Tibial nerve (tissue), 4 donors: ENCODE data around the gene GALNT11. TPM values are rescaled to one million over a fixed set of nuclear protein-coding genes. Genes with fewer than 3 reads are reported as not detected.
A peak's percentile ranks its signal among the peaks of the same experiment; 100 is the strongest.
"Not testable (repeated sequence)": the region's sequence is repeated elsewhere in the genome, so short reads cannot be mapped to it uniquely, and the experiment has no call there.

ENCODE experiments used
- DNase-seq, 2 donors: peaks; one replicate each; pipeline ENCODE4 v3.0.0-alpha.2; 2019; ENCODE audit warnings: low spot score in 2 of 2
- H3K27ac ChIP-seq, 4 donors: fragments of 200-600 bp; sonication (generic) in 3 of 4; one replicate each; pipeline ENCODE4 v1.5.1; 2017 to 2019; ENCODE audit warnings: mild to moderate bottlenecking in 1 of 4
- H3K27me3 ChIP-seq, 2 donors: fragments of 200-600 bp; sonication (generic) in 1 of 2; one replicate each; pipeline versions ENCODE4 v1.5.1 to v1.6.0; 2017 to 2019
- H3K36me3 ChIP-seq, 3 donors: fragments of 200-600 bp; sonication (generic); one replicate each; pipeline ENCODE4 v1.5.1; 2018 to 2019
- H3K4me1 ChIP-seq, 4 donors: fragments of 200-600 bp; sonication (generic) in 3 of 4; one replicate each; pipeline ENCODE4 v1.5.1; 2017 to 2019
- H3K4me3 ChIP-seq, 4 donors: fragments of 200-600 bp; sonication (generic) in 3 of 4; one replicate each; pipeline ENCODE4 v1.5.1; 2017 to 2019; ENCODE audit warnings: mild to moderate bottlenecking in 1 of 4, moderate library complexity in 1 of 4
- H3K9me3 ChIP-seq, 4 donors: fragments of 200-600 bp; sonication (generic) in 3 of 4; one replicate each; pipeline ENCODE4 v1.5.1; 2017 to 2019
- EP300 ChIP-seq, 2 donors: sonication (generic); formaldehyde crosslinking; IDR thresholded peaks; one replicate each; pipeline ENCODE4 v1.6.1; 2017; ENCODE audit warnings: antibody characterized with exemption in 2 of 2, mild to moderate bottlenecking in 1 of 2
- POLR2A ChIP-seq, 2 donors: fragments of 450-650 bp; IDR thresholded peaks; one replicate each; pipeline ENCODE4 v1.6.1; 2017; ENCODE audit warnings: antibody characterized with exemption in 2 of 2, mild to moderate bottlenecking in 2 of 2, moderate library complexity in 2 of 2
- WGBS, 2 donors: methylation state at CpG; one replicate each; pipeline ENCODE4 v1.1.5; 2018; 5-methylcytosine and 5-hydroxymethylcytosine counted together
- total RNA-seq, 4 donors: library from RNA; depleted of rRNA; stranded (reverse); fragments of >200 nt; gene quantifications; one replicate each; pipeline ENCODE4 v1.1.0, GENCODE V29; 2016
- TF ChIP-seq, protein P1 (sequence below), 5 experiments: fragments of 200-600 bp in 3 of 5; fragments of 450-650 bp in 2 of 5; sonication (generic) in 3 of 5; IDR thresholded peaks; one replicate each; pipeline ENCODE4 v1.5.1; 2016 to 2019; ENCODE audit warnings: antibody characterized with exemption in 5 of 5, mild to moderate bottlenecking in 3 of 5, moderate library complexity in 2 of 5

The GALNT11 gene
- total RNA-seq, 4 donors from 2014 or later = 27.9 to 45.7 (median 36.6) TPM

DNA sequence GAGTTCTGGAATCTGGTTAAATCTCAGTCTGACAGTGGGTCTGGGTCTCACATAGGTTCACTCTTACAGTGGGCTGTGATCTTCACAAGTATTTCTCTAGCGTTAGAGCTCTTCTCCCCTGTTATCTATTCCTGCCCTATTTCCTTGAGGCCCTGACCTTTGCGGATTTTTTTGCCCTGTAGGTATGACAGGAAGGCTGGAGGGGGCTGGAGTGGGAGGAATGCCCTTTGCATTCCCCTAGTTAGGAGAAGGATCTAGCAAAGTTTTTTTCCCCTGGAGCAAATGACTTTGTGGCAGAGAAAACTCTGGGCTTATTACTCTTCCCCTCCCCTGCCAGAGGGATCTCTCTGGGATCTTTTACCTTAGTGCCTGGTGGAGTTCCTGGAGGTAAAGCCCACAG lies 49.2 kb downstream of the GALNT11 start:
- H3K9me3 ChIP-seq = no peaks in the 10 kb centered on the region
- no peak overlapping the region for H3K27ac ChIP-seq
- TF ChIP-seq EP300 (IDR thresholded peaks at IDR 0.05) (no peak), POLR2A (IDR thresholded peaks at IDR 0.05) (no peak)
- TF ChIP-seq, protein P1, sequence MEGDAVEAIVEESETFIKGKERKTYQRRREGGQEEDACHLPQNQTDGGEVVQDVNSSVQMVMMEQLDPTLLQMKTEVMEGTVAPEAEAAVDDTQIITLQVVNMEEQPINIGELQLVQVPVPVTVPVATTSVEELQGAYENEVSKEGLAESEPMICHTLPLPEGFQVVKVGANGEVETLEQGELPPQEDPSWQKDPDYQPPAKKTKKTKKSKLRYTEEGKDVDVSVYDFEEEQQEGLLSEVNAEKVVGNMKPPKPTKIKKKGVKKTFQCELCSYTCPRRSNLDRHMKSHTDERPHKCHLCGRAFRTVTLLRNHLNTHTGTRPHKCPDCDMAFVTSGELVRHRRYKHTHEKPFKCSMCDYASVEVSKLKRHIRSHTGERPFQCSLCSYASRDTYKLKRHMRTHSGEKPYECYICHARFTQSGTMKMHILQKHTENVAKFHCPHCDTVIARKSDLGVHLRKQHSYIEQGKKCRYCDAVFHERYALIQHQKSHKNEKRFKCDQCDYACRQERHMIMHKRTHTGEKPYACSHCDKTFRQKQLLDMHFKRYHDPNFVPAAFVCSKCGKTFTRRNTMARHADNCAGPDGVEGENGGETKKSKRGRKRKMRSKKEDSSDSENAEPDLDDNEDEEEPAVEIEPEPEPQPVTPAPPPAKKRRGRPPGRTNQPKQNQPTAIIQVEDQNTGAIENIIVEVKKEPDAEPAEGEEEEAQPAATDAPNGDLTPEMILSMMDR (IDR thresholded peaks at IDR 0.05) = no peak
- H3K36me3 ChIP-seq = no peaks in the 10 kb centered on the region
- no peak overlapping the region for H3K4me3 ChIP-seq
- WGBS, 2 donors = 47 to 54% methylated on average over 2 of the region's 2 CpGs
- no peaks in the 10 kb centered on the region for H3K27me3 ChIP-seq
- DNase-seq = no peak
- H3K4me1 ChIP-seq = peaks cover 0 to 19% (median 0%) of the 10 kb centered on the region in 4 donors

DNA sequence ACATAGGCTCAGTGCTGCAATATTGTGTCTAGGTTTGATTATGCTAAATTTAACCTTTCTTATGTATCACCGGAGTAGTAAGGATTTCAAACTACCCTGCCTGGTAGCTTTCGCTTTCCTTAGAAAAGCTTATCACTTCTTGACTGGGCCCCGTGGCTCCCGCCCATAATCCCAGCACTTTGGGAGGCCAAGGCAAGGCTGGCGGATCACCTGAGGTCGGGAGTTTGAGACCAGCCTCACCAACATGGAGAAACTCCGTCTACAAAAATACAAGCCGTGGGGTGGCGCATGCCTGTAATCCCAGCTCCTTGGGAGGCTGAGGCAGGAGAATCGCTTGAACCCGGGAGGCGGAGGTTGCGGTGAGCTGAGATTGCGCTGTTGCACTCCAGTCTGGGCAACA lies 49.9 kb downstream of the GALNT11 start:
- not testable (repeated sequence) for H3K36me3 ChIP-seq, H3K4me3 ChIP-seq, H3K27me3 ChIP-seq, H3K9me3 ChIP-seq, DNase-seq, H3K27ac ChIP-seq
- 97% methylated on average over 14 of the region's 14 CpGs for WGBS, 2 donors
- peaks cover 0 to 19% (median 0%) of the 10 kb centered on the region in 4 donors for H3K4me1 ChIP-seq

DNA sequence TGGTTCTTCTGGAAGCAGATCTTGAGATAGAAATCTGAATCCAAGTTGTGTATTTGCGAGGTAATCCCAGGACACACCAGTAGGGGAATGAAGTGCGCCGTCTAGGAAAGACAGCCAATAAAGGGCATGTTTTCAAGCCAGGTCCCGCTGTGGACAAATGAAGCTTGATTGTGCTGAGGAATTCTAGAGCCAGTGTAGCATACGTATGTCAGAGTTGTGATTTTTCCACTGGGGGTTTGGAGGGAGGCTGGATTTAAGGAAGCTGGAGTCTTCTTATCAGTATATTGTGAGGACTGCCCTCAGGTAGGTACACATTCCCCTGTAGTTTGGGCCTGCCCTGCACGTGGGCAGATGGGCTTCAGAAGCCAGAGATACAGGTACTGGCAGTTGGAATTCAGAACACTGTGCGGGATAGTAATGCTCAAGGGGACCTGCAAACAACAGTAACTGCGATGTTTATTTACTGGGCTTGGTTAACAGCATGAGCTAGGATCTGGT lies 50.9 kb downstream of the GALNT11 start:
- H3K4me3 ChIP-seq = no peak overlapping the region
- H3K9me3 ChIP-seq = no peaks in the 10 kb centered on the region
- H3K4me1 ChIP-seq = peaks cover 0 to 19% (median 0%) of the 10 kb centered on the region in 4 donors
- peak in 1 of 2 donors; percentile 22 for DNase-seq
- H3K27ac ChIP-seq = no peak overlapping the region
- no peaks in the 10 kb centered on the region for H3K36me3 ChIP-seq
- 65 to 68% methylated on average over 8 of the region's 8 CpGs for WGBS, 2 donors
- TF ChIP-seq EP300 (IDR thresholded peaks at IDR 0.05) (no peak), POLR2A (IDR thresholded peaks at IDR 0.05) (no peak)
- TF ChIP-seq, protein P1 (IDR thresholded peaks at IDR 0.05) = peak; percentile 2 to 43 (median 33)
- no peaks in the 10 kb centered on the region for H3K27me3 ChIP-seq

DNA sequence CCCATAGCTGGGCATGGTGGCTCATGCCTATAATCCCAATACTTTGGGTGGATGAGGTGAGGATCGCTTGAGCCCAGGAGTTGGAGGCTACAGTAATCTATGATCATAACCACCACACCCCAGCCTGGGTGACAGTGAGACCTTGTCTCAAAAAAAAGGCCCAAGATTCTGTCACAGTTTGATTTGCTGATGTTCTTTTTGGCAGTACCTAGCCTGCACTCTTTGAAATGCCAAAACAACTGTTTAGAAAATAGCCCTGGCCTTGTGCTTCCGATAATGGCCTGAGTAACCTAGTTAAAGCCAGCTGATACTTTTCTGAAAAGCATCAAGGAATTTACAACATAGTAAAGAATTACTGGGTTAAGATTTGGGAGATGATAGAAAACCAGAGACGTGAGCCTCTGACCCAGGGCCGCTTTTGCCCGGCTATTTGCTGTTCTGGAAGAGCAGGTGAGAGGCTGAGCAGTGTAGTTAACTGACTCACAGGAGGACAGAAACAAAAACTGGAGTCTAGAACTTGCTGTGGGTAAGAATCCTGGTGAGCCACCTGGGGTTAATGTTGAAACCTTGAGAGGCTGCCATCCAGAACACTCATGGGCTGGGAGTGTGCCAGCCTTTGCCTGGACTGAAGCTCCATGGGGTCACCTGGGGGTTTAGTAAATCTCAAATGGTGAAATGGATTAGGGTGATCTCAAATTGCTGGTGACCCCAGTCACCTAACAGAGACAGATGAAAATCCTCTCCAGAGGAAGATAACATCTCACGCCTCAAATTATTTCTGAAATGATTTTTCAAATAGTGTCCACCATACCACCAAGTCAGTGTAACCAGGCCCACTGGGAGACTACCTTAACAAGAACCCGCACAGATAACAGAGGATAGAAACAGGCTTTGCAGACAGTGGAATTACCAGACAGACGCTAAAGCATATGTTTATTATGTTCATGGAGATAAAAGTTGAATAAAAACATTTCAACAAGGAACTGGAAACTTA lies 51.8 kb downstream of the GALNT11 start:
- H3K4me3 ChIP-seq = no peak overlapping the region
- no peaks in the 10 kb centered on the region for H3K27me3 ChIP-seq
- H3K36me3 ChIP-seq = no peaks in the 10 kb centered on the region
- DNase-seq = no peak
- no peaks in the 10 kb centered on the region for H3K9me3 ChIP-seq
- no peak overlapping the region for H3K27ac ChIP-seq
- H3K4me1 ChIP-seq = peaks cover 0 to 19% (median 0%) of the 10 kb centered on the region in 4 donors
- WGBS, 2 donors = 90 to 92% methylated on average over 8 of the region's 8 CpGs
- no peak for TF ChIP-seq POLR2A (IDR thresholded peaks at IDR 0.05)
- TF ChIP-seq, protein P1 (IDR thresholded peaks at IDR 0.05) = no peak
- TF ChIP-seq EP300 (IDR thresholded peaks at IDR 0.05) = no peak

DNA sequence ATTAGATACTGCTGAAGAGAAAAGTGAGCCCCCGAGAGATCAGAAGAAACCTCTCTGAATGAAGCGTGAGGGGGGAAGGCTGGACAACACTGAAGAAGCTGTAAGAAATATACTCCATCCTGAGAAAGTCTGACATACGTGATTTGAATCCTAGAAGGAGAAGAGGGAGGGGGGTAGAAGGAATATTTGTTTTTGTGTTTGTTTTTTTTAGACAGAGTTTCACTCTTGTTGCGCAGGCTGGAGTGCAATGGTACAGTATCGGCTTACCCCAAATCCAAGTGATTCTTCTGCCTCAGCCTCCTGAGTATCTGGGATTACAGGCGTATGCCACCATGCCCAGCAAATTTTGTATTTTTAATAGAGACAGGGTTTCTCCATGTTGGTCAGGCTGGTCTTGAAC lies 52.6 kb downstream of the GALNT11 start:
- no peak for TF ChIP-seq POLR2A (IDR thresholded peaks at IDR 0.05)
- TF ChIP-seq, protein P1 (IDR thresholded peaks at IDR 0.05) = no peak
- no peak for TF ChIP-seq EP300 (IDR thresholded peaks at IDR 0.05)
- H3K4me1 ChIP-seq = peaks cover 0 to 22% (median 0%) of the 10 kb centered on the region in 4 donors

More for the DNA sequence above, 52.6 kb downstream of the GALNT11 start:
- no peaks in the 10 kb centered on the region for H3K27me3 ChIP-seq
- H3K9me3 ChIP-seq = no peaks in the 10 kb centered on the region
- H3K27ac ChIP-seq = no peak overlapping the region
- no peak overlapping the region for H3K4me3 ChIP-seq
- 85 to 90% methylated on average over 6 of the region's 6 CpGs for WGBS, 2 donors
- DNase-seq = no peak
- no peaks in the 10 kb centered on the region for H3K36me3 ChIP-seq
